K562 (cell line): ENCODE data around the gene CAPRIN2. TPM values are rescaled to one million over a fixed set of nuclear protein-coding genes. Genes with fewer than 3 reads are reported as not detected.

Experiments
- ATAC-seq: fragments of 200-7000 bp; cut with Tn5 transposase; 3 replicates; pipeline ENCODE4 v1.9.1; 2020; ENCODE audit warnings: moderate library complexity
- BruUV-seq: library from RNA; stranded (reverse); fragments of 400-500 nt; replicated peaks from 2 replicates; lab custom pipeline; 2021; lab: Mats Ljungman, UMichigan
- CTCF ChIA-PET: fragments of 300-600 bp; formaldehyde crosslinking; extraction: SDS; loops from one replicate; lab custom pipeline; 2021; ENCODE audit warnings: low intra/inter-chr PET ratio; lab: Yijun Ruan, JAX
- POLR2A ChIA-PET: fragments of 300-600, 350-650 bp; sonication (Branson Sonifier 250); formaldehyde crosslinking; extraction: SDS; loops from one replicate; lab custom pipeline; 2021; ENCODE audit warnings: antibody characterized with exemption, inconsistent platforms; lab: Yijun Ruan, JAX
- DNase-seq, 4 experiments: peaks; one replicate each; pipeline versions ENCODE4 v3.0.0 to v3.0.0-alpha.2; 2011 to 2018; ENCODE audit warnings: low spot score in 3 of 4, mixed read lengths in 3 of 4; ENCODE audit errors: extremely low read depth in 1 of 4
- FAIRE-seq: peaks from 2 replicates; lab custom pipeline; 2011; peaks lifted over from hg19 to GRCh38; lab: Jason Lieb, UNC
- H2AFZ ChIP-seq: 2 replicates; pipeline ENCODE4 v1.6.0; 2011; ENCODE audit warnings: low read depth, low read length, control low read depth, inconsistent platforms
- H3K27ac ChIP-seq: fragments of 200-600 bp; 3 replicates; pipeline ENCODE4 v1.8.0; 2011; ENCODE audit warnings: low read depth, mild to moderate bottlenecking, control low read depth, inconsistent platforms, low read length, moderate library complexity, mixed read lengths; ENCODE audit errors: extremely low read depth
- H3K27me3 ChIP-seq, 2 experiments: fragments of 300-600 bp in 1 of 2; 2 replicates in 1 of 2; 3 replicates in 1 of 2; pipeline versions ENCODE4 v1.6.0 to v1.8.0; 2011; ENCODE audit warnings: inconsistent platforms in 2 of 2, low read length in 2 of 2, mild to moderate bottlenecking in 1 of 2, mixed read lengths in 1 of 2, moderate library complexity in 1 of 2; ENCODE audit not compliant: control insufficient read depth in 2 of 2, insufficient read depth in 2 of 2
- H3K36me3 ChIP-seq: fragments of 300-600 bp; 3 replicates; pipeline ENCODE4 v1.8.0; 2011; ENCODE audit warnings: mild to moderate bottlenecking, low read length, inconsistent platforms; ENCODE audit not compliant: control insufficient read depth, insufficient read depth
- H3K4me1 ChIP-seq, 2 experiments: fragments of 200-600 bp in 1 of 2; replicated peaks in 1 of 2; 2 replicates in 1 of 2; 3 replicates in 1 of 2; pipeline versions ENCODE4 v1.5.1 to v1.8.0; 2011; ENCODE audit warnings: inconsistent platforms in 2 of 2, low read length in 2 of 2, mild to moderate bottlenecking in 1 of 2, mixed read lengths in 1 of 2, moderate library complexity in 1 of 2; ENCODE audit not compliant: control insufficient read depth in 2 of 2, insufficient read depth in 2 of 2
- H3K4me2 ChIP-seq: 2 replicates; pipeline ENCODE4 v1.6.1; 2011; ENCODE audit warnings: low read length, control low read depth, inconsistent platforms, mixed read lengths; ENCODE audit not compliant: insufficient read depth
- H3K4me3 ChIP-seq: fragments of 200-600 bp; sonication (generic), shearing (Covaris generic); 2 replicates; pipeline ENCODE4 v1.5.1; 2016; ENCODE audit warnings: control low read depth, inconsistent platforms
- H3K79me2 ChIP-seq: fragments of 200-600 bp; 3 replicates; pipeline ENCODE4 v1.8.0; 2011; ENCODE audit warnings: low read length, inconsistent platforms; ENCODE audit not compliant: control insufficient read depth, insufficient read depth
- H3K9ac ChIP-seq, 2 experiments: 2 replicates each; pipeline versions ENCODE4 v1.6.0 to v1.6.1; 2011; ENCODE audit warnings: low read depth in 2 of 2, low read length in 2 of 2, control low read depth in 1 of 2, inconsistent platforms in 1 of 2, mild to moderate bottlenecking in 1 of 2, mixed read lengths in 1 of 2; ENCODE audit not compliant: insufficient read depth in 1 of 2
- H3K9me1 ChIP-seq: one replicate; pipeline ENCODE4 v1.6.0; 2011; ENCODE audit warnings: inconsistent platforms, mild to moderate bottlenecking, low read length, moderate library complexity; ENCODE audit not compliant: control insufficient read depth, insufficient read depth
- H3K9me3 ChIP-seq: replicated peaks from 2 replicates; pipeline ENCODE4 v1.5.1; 2011; ENCODE audit warnings: low read depth, low read length, inconsistent platforms; ENCODE audit not compliant: control insufficient read depth, insufficient read depth
- H4K20me1 ChIP-seq: replicated peaks from 2 replicates; pipeline ENCODE4 v1.6.1; 2011; ENCODE audit warnings: low read length, inconsistent platforms, mixed read lengths; ENCODE audit not compliant: control insufficient read depth, insufficient read depth
- CEBPG ChIP-seq, 3 experiments: fragments of 200-800 bp in 1 of 3; sonication (Bioruptor generic) in 1 of 3; sonication (generic) in 1 of 3; formaldehyde crosslinking in 1 of 3; IDR thresholded peaks in 2 of 3; conservative IDR thresholded peaks in 1 of 3; 2 replicates each; pipeline versions ENCODE4 v1.6.1 to v1.8.0; 2016 to 2022; ENCODE audit warnings: missing compliant biosample characterization in 2 of 3, missing genetic modification characterization in 2 of 3, mild to moderate bottlenecking in 1 of 3, missing genetic modification reagents in 1 of 3
- ELF2 ChIP-seq: fragments of 250-450 bp; sonication (Bioruptor Pico); IDR thresholded peaks from 2 replicates; pipeline ENCODE4 v1.5.0; 2021; ENCODE audit warnings: mild to moderate bottlenecking
- ESRRA ChIP-seq: fragments of 450-650 bp; IDR thresholded peaks from 2 replicates; pipeline ENCODE4 v1.6.1; 2014; ENCODE audit warnings: low read depth, mild to moderate bottlenecking, moderate library complexity, borderline replicate concordance
- MAFF ChIP-seq: IDR thresholded peaks from 2 replicates; pipeline ENCODE4 v1.6.1; 2012; ENCODE audit warnings: low read length, improper control_type of control experiment
- NONO ChIP-seq, 2 experiments: fragments of 200-400 bp in 1 of 2; fragments of 450-650 bp in 1 of 2; formaldehyde crosslinking in 1 of 2; IDR thresholded peaks; 2 replicates each; pipeline ENCODE4 v1.6.1; 2017; ENCODE audit warnings: low read depth in 2 of 2, mild to moderate bottlenecking in 2 of 2, moderate library complexity in 2 of 2, low read length in 1 of 2
- NR2C1 ChIP-seq, 2 experiments: fragments of 450-650 bp; IDR thresholded peaks; 2 replicates each; pipeline ENCODE4 v1.6.1; 2017; ENCODE audit warnings: mild to moderate bottlenecking in 2 of 2, antibody characterized with exemption in 1 of 2, inconsistent platforms in 1 of 2, missing compliant biosample characterization in 1 of 2, missing genetic modification characterization in 1 of 2
- PHF20 ChIP-seq: fragments of 450-650 bp; IDR thresholded peaks from 2 replicates; pipeline ENCODE4 v1.6.1; 2018; ENCODE audit not compliant: partially characterized antibody
- PML ChIP-seq: IDR thresholded peaks from 2 replicates; pipeline ENCODE4 v1.6.1; 2012; ENCODE audit warnings: low read length, inconsistent platforms
- POLR2AphosphoS5 ChIP-seq: IDR thresholded peaks from 2 replicates; pipeline ENCODE4 v1.6.1; 2011; ENCODE audit warnings: mild to moderate bottlenecking, low read depth, low read length, moderate library complexity; ENCODE audit not compliant: control insufficient read depth, insufficient read depth
- TCF3 ChIP-seq: sonication (generic); formaldehyde crosslinking; IDR thresholded peaks from 2 replicates; pipeline ENCODE4 v1.4.0; 2020; ENCODE audit warnings: mild to moderate bottlenecking, missing genetic modification reagents
- ZNF41 ChIP-seq: fragments of 250-450 bp; sonication (Bioruptor Pico); conservative IDR thresholded peaks from 2 replicates; pipeline ENCODE4 v1.4.0; 2020; ENCODE audit warnings: mild to moderate bottlenecking
- ZNF518B ChIP-seq: fragments of 250-450 bp; sonication (Bioruptor Pico); IDR thresholded peaks from 2 replicates; pipeline ENCODE4 v1.5.0; 2021; ENCODE audit warnings: mild to moderate bottlenecking, moderate library complexity
- ZNF778 ChIP-seq: fragments of 450-650 bp; formaldehyde crosslinking; IDR thresholded peaks from 2 replicates; pipeline ENCODE4 v1.4.0; 2020; ENCODE audit warnings: mild to moderate bottlenecking, moderate library complexity
- ZNF780A ChIP-seq: fragments of 250-450 bp; sonication (Bioruptor Pico); IDR thresholded peaks from 2 replicates; pipeline ENCODE4 v1.5.0; 2021; ENCODE audit warnings: mild to moderate bottlenecking
- WGBS: fragments of 100-300 bp; shearing (Covaris generic); methylation state at CpG from one replicate; pipeline ENCODE4 v1.1.6; 2016; ENCODE audit warnings: low coverage, mixed read lengths; ENCODE audit not compliant: insufficient coverage; ENCODE audit errors: missing lambda C conversion rate; 5-methylcytosine and 5-hydroxymethylcytosine counted together
- in situ Hi-C: fragments of 300-500 bp; cut with MboI; formaldehyde crosslinking; loops from 4 replicates; pipeline ENCODE4 v1.15.0; 2018; ENCODE audit warnings: inconsistent platforms, mixed read lengths
- intact Hi-C: fragments of 100-400 bp; cut with micrococcal nuclease; formaldehyde crosslinking; loops from 2 replicates; pipeline ENCODE4 v1.14.2; 2022
- polyA plus RNA-seq, 8 experiments: library from polyadenylated mRNA; depleted of rRNA in 4 of 8; stranded (reverse) in 5 of 8; unstranded in 3 of 8; fragments of >200 nt; fragmentation: Nextera tagmentation in 2 of 8; fragmentation: Illumina TruSeq in 1 of 8; extraction: Ambion mirVana in 2 of 8; extraction: Trizol in 1 of 8; gene quantifications; 2 replicates each; pipeline versions ENCODE4 v1.2.1 to v1.2.3, GENCODE V29; 2011 to 2014; ENCODE audit warnings: inconsistent platforms in 1 of 8, missing spikeins in 1 of 8
- total RNA-seq, 7 experiments: library from RNA; depleted of rRNA in 6 of 7; stranded (reverse); fragments of >200 nt in 6 of 7; fragmentation: Illumina TruSeq in 2 of 7; extraction: Trizol in 2 of 7; gene quantifications; 2 replicates each; pipeline versions ENCODE4 v1.2.1 to v1.2.3, GENCODE V29; 2011 to 2021; ENCODE audit warnings: low replicate concordance in 1 of 7

CAPRIN2 gene
- total and polyA plus RNA-seq, 9 of the 15 experiments (the other 6 are each of a cell fraction or from before 2014, with no cell fraction given): 2.3 to 14.5 (median 8.9) TPM

GRCh38 chr12:30698346-30698745 lies 56.4 kb downstream of the CAPRIN2 start:
- H3K36me3 ChIP-seq: no peaks in the 10 kb centered on the region
- in situ Hi-C loops (no loop called here), intact Hi-C loops (loop anchor here (10.0 kb wide), 1 partner anchor 106 kb away; no protein-coding TSS in a partner anchor)
- H4K20me1 ChIP-seq: no peaks in the 10 kb centered on the region
- no peak overlapping the region for H3K4me3 ChIP-seq
- H3K27ac ChIP-seq: no peak overlapping the region
- H3K4me2 ChIP-seq: no peak overlapping the region
- TF ChIP-seq ZNF41 (CRISPR knock-in tag) (no peak), MAFF (no peak), CEBPG (CRISPR knock-in tag; IDR thresholded peaks at IDR 0.05) (no peak), CEBPG (tag; conservative IDR thresholded peaks at IDR 0.05 in 1 of 2, IDR thresholded peaks at IDR 0.05 in 1 of 2) (no peak), ZNF780A (CRISPR knock-in tag) (no peak), POLR2AphosphoS5 (no peak), ESRRA (no peak), ZNF778 (CRISPR knock-in tag) (no peak), TCF3 (no peak), NONO (IDR thresholded peaks at IDR 0.05; ENCODE audit: low read depth in 2 of 2, low read length in 1 of 2) (no peak), PML (no peak), NR2C1 (IDR thresholded peaks at IDR 0.05) (no peak), NR2C1 (tag; IDR thresholded peaks at IDR 0.05) (no peak), ELF2 (CRISPR knock-in tag) (no peak), ZNF518B (no peak), PHF20 (no peak)
- TF ChIP-seq, all 486 proteins: peak for 0
- ATAC-seq (no peak), FAIRE-seq (no peak), DNase-seq (no peak)
- ChIA-PET CTCF (no interaction called here), POLR2A (no interaction called here)
- Histone ChIP-seq H2AFZ (no peak overlapping the region), H3K9ac (no peak overlapping the region), H3K79me2 (peaks cover 23% of the 10 kb centered on the region), H3K4me1 (peaks cover 8 to 13% of the 10 kb centered on the region in 2 experiments; a peak in 4 of 5 replicates), H3K9me1 (no peaks in the 10 kb centered on the region), H3K27me3 (no peaks in the 10 kb centered on the region), H3K9me3 (no peaks in the 10 kb centered on the region)
- 14% methylated on average over 1 of the region's 12 CpGs for whole genome bisulfite sequencing
- no TSS peak for BruUV-seq
